Hepatocyte (in vitro differentiated cells): ENCODE measurements around the gene MS4A4E. TPM values are rescaled to one million over a fixed set of nuclear protein-coding genes. Genes with fewer than 3 reads are reported as not detected.

Experiments
- DNase-seq: peaks from one replicate; pipeline ENCODE4 v3.0.0-alpha.2; 2016; ENCODE audit warnings: low spot score
- H2AFZ ChIP-seq: fragments of 200-600 bp; sonication (generic); 2 replicates; pipeline ENCODE4 v1.6.0; 2016; ENCODE audit warnings: antibody characterized with exemption, mild to moderate bottlenecking
- H3K27ac ChIP-seq: fragments of 200-600 bp; sonication (generic); 2 replicates; pipeline ENCODE4 v1.5.1; 2016; ENCODE audit warnings: mild to moderate bottlenecking
- H3K27me3 ChIP-seq: fragments of 200-600 bp; sonication (generic); 2 replicates; pipeline ENCODE4 v1.6.1; 2016
- H3K36me3 ChIP-seq: fragments of 200-600 bp; sonication (generic); replicated peaks from 2 replicates; pipeline ENCODE4 v1.5.1; 2016; ENCODE audit warnings: low read depth; ENCODE audit not compliant: insufficient read depth
- H3K4me1 ChIP-seq: fragments of 200-600 bp; sonication (generic); 2 replicates; pipeline ENCODE4 v1.5.1; 2016; ENCODE audit warnings: mild to moderate bottlenecking, moderate library complexity; ENCODE audit not compliant: insufficient read depth
- H3K4me2 ChIP-seq: fragments of 200-600 bp; sonication (generic); 2 replicates; pipeline ENCODE4 v1.6.0; 2016
- H3K4me3 ChIP-seq: fragments of 200-600 bp; sonication (generic); 2 replicates; pipeline ENCODE4 v1.5.1; 2016; ENCODE audit warnings: mild to moderate bottlenecking
- H3K79me2 ChIP-seq: fragments of 200-600 bp; sonication (generic); 2 replicates; pipeline ENCODE4 v1.6.0; 2017; ENCODE audit warnings: mild to moderate bottlenecking
- H3K9me2 ChIP-seq: fragments of 200-600 bp; sonication (generic); replicated peaks from 2 replicates; pipeline ENCODE4 v1.6.0; 2017; ENCODE audit warnings: mild to moderate bottlenecking; ENCODE audit not compliant: insufficient read depth
- H3K9me3 ChIP-seq: fragments of 200-600 bp; sonication (generic); 2 replicates; pipeline ENCODE4 v1.5.1; 2016; ENCODE audit warnings: low read depth, mild to moderate bottlenecking
- H4K20me1 ChIP-seq: fragments of 200-600 bp; sonication (generic); 2 replicates; pipeline ENCODE4 v1.6.0; 2016; ENCODE audit warnings: mild to moderate bottlenecking; ENCODE audit not compliant: insufficient read depth, poor library complexity, severe bottlenecking
- EZH2 ChIP-seq: fragments of 200-600 bp; sonication (generic); IDR thresholded peaks from 2 replicates; pipeline ENCODE4 v1.6.1; 2016; ENCODE audit warnings: antibody characterized with exemption, mild to moderate bottlenecking, borderline replicate concordance
- EZH2phosphoT487 ChIP-seq: fragments of 200-600 bp; sonication (generic); IDR thresholded peaks from one replicate; pipeline ENCODE4 v1.6.1; 2018; ENCODE audit warnings: antibody characterized with exemption, mild to moderate bottlenecking, low read depth, moderate library complexity; ENCODE audit not compliant: unreplicated experiment, severe bottlenecking
- WGBS: methylation state at CpG from one replicate; pipeline ENCODE4 v1.1.6; 2016; ENCODE audit warnings: low lambda C conversion rate; ENCODE audit errors: missing lambda C conversion rate; 5-methylcytosine and 5-hydroxymethylcytosine counted together
- polyA plus RNA-seq: library from polyadenylated mRNA; unstranded; fragments of >200 nt; fragmentation: Nextera tagmentation; extraction: Ambion mirVana; gene quantifications from 2 replicates; pipeline ENCODE4 v1.2.1, GENCODE V29; 2016
- total RNA-seq: library from RNA; depleted of rRNA; stranded (reverse); fragments of >200 nt; gene quantifications from 2 replicates; pipeline ENCODE4 v1.2.3, GENCODE V29; 2014
- TF ChIP-seq, protein P1 (sequence below): fragments of 200-600 bp; sonication (generic); IDR thresholded peaks from 2 replicates; pipeline ENCODE4 v1.5.1; 2016; ENCODE audit warnings: antibody characterized with exemption, mild to moderate bottlenecking; ENCODE audit not compliant: poor library complexity

MS4A4E gene
- total and polyA plus RNA-seq, 2 experiments from 2014 or later: not detected

DNA sequence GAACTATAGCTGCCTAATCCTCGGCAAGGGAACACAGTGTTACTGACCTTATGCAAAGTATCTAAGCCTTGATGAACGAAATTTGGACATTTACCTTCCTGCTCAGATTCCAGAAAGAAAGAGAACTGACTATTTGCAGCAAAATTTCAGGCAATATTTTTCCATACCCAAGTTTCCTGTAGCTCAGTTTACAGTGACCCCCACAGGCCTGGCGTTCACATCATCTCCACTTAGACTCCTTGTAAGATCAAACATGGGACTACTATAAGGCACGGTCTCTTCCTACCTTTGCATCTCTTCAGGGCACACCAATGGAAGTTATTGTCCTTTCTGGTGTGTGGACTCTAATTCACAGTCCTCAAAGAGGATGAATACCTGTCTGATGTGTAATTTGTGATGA lies 81.2 kb downstream of the MS4A4E start:
- no peaks in the 10 kb centered on the region for H3K79me2 ChIP-seq
- TF ChIP-seq EZH2phosphoT487 (no peak), EZH2 (no peak)
- TF ChIP-seq, protein P1, sequence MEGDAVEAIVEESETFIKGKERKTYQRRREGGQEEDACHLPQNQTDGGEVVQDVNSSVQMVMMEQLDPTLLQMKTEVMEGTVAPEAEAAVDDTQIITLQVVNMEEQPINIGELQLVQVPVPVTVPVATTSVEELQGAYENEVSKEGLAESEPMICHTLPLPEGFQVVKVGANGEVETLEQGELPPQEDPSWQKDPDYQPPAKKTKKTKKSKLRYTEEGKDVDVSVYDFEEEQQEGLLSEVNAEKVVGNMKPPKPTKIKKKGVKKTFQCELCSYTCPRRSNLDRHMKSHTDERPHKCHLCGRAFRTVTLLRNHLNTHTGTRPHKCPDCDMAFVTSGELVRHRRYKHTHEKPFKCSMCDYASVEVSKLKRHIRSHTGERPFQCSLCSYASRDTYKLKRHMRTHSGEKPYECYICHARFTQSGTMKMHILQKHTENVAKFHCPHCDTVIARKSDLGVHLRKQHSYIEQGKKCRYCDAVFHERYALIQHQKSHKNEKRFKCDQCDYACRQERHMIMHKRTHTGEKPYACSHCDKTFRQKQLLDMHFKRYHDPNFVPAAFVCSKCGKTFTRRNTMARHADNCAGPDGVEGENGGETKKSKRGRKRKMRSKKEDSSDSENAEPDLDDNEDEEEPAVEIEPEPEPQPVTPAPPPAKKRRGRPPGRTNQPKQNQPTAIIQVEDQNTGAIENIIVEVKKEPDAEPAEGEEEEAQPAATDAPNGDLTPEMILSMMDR: no peak
- H3K4me3 ChIP-seq: no peak overlapping the region
- H3K36me3 ChIP-seq: no peaks in the 10 kb centered on the region
- no peak overlapping the region for H3K4me2 ChIP-seq
- 76% methylated on average over 4 of the region's 4 CpGs for WGBS
- no peak for DNase-seq
- H3K4me1 ChIP-seq: no peaks in the 10 kb centered on the region
- H4K20me1 ChIP-seq: no peaks in the 10 kb centered on the region
- no peak overlapping the region for H3K27ac ChIP-seq
- H2AFZ ChIP-seq: no peak overlapping the region
- no peaks in the 10 kb centered on the region for H3K9me3 ChIP-seq
- H3K27me3 ChIP-seq: no peaks in the 10 kb centered on the region
- H3K9me2 ChIP-seq: no peaks in the 10 kb centered on the region

DNA sequence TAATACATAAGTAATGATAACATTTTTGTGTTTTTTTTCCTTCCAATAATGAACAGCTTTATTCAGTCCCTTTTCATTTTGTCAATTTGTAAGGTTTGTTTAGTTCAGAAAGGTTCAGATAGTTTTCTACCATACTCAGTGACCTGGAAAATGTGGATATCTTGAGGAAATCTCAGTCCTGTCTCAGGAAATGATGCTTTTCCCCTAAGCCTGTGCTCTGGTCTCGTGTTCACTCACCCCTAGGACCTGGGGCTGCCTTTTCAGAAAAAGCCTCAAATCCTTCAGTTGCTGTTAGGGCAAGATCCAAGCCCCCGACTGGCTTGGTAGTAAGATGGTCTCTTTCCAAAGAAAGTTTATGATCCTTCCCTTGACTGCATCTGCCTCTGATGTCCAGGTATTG lies 81.8 kb downstream of the MS4A4E start:
- 65% methylated on average over 2 of the region's 2 CpGs for WGBS
- Histone ChIP-seq H3K27ac (no peak overlapping the region), H3K79me2 (no peaks in the 10 kb centered on the region), H3K36me3 (no peaks in the 10 kb centered on the region), H3K9me3 (no peaks in the 10 kb centered on the region), H3K9me2 (no peaks in the 10 kb centered on the region), H4K20me1 (no peaks in the 10 kb centered on the region), H3K4me1 (no peaks in the 10 kb centered on the region), H3K4me2 (no peak overlapping the region), H3K27me3 (no peaks in the 10 kb centered on the region), H2AFZ (no peak overlapping the region), H3K4me3 (no peak overlapping the region)
- no peak for DNase-seq
- TF ChIP-seq EZH2phosphoT487 (no peak), EZH2 (no peak)
- TF ChIP-seq, protein P1: no peak

DNA sequence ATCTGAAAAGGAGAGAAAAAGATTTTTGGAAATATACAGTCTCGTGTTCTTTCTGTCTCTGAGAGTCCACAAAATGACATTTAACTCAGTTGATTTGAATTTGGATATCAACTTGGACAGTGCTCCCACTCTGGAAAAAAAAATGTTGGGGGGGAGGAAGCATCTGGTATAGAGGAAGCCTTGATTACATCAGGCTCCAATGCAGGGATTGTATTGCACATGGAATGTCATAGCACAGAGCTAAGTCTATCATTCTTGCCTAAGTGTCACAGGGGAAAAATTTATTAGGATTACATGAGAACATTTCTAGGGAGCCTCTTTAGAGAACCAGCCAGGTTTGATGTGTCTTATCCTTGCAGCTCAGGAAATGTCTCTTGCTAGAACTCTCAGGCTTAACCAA lies 83.1 kb downstream of the MS4A4E start:
- no peaks in the 10 kb centered on the region for H3K36me3 ChIP-seq
- TF ChIP-seq, protein P1: no peak
- TF ChIP-seq EZH2phosphoT487 (no peak), EZH2 (no peak)
- no peak overlapping the region for H3K4me2 ChIP-seq
- no peaks in the 10 kb centered on the region for H3K9me2 ChIP-seq
- no peak overlapping the region for H3K27ac ChIP-seq
- no peak overlapping the region for H3K4me3 ChIP-seq
- H4K20me1 ChIP-seq: no peaks in the 10 kb centered on the region
- DNase-seq: no peak
- H3K4me1 ChIP-seq: no peaks in the 10 kb centered on the region
- no peaks in the 10 kb centered on the region for H3K9me3 ChIP-seq
- H3K27me3 ChIP-seq: no peaks in the 10 kb centered on the region
- H2AFZ ChIP-seq: no peak overlapping the region
- 44% methylated on average over 1 of the region's 1 CpG for WGBS
- H3K79me2 ChIP-seq: no peaks in the 10 kb centered on the region

DNA sequence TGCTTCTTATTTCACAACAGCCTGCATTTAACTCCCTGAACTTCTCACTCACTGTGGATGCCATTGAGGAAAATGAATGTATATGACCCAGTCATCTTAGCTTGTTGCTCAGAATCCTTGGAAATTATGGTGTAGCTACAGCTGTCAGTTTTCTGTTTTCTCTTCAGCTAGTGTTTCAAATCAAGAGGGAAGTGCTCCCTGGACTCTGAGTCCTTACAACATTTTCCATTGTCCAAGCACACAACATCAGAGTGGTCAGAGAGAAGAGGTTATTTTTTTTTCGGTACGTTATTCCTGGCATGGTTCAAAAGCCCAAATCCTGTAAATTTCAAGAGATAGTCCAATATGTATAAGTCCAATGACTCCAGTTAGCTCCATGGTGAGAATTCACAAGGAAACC lies 83.7 kb downstream of the MS4A4E start:
- H4K20me1 ChIP-seq: no peaks in the 10 kb centered on the region
- TF ChIP-seq EZH2phosphoT487 (no peak), EZH2 (no peak)
- TF ChIP-seq, protein P1: no peak
- no peaks in the 10 kb centered on the region for H3K9me2 ChIP-seq
- H2AFZ ChIP-seq: no peak overlapping the region
- WGBS: 72% methylated on average over 2 of the region's 2 CpGs
- H3K4me1 ChIP-seq: no peaks in the 10 kb centered on the region
- H3K9me3 ChIP-seq: no peaks in the 10 kb centered on the region
- no peak overlapping the region for H3K27ac ChIP-seq
- no peaks in the 10 kb centered on the region for H3K27me3 ChIP-seq
- DNase-seq: no peak
- H3K4me3 ChIP-seq: no peak overlapping the region
- no peaks in the 10 kb centered on the region for H3K36me3 ChIP-seq
- no peak overlapping the region for H3K4me2 ChIP-seq
- H3K79me2 ChIP-seq: no peaks in the 10 kb centered on the region
